ENCODE measurements around the gene EMILIN1. TPM values are rescaled to one million over a fixed set of nuclear protein-coding genes. Genes with fewer than 3 reads are reported as not detected.

The EMILIN1 gene
- total and polyA plus RNA-seq, 2 of the 8 experiments (the other 6 are each of a cell fraction or from before 2014, with no cell fraction given), result 1.9 to 3.0 TPM

- no peak for TF ChIP-seq HDAC6 (IDR thresholded peaks at IDR 0.05; ENCODE audit: low read depth, low read length)
- no peak for TF ChIP-seq SP4 (IDR thresholded peaks at IDR 0.05; ENCODE audit: low read length)
- no peak for TF ChIP-seq JUND (IDR thresholded peaks at IDR 0.05; ENCODE audit: low read length)
- TF ChIP-seq SIN3A (conservative IDR thresholded peaks at IDR 0.05 in 1 of 2, IDR thresholded peaks at IDR 0.05 in 1 of 2; ENCODE audit: low read depth in 1 of 2, low read length in 2 of 2), result no peak
- no peak for TF ChIP-seq EGR1 (IDR thresholded peaks at IDR 0.05; ENCODE audit: borderline replicate concordance, low read depth, low read length)
- TF ChIP-seq, protein P1, sequence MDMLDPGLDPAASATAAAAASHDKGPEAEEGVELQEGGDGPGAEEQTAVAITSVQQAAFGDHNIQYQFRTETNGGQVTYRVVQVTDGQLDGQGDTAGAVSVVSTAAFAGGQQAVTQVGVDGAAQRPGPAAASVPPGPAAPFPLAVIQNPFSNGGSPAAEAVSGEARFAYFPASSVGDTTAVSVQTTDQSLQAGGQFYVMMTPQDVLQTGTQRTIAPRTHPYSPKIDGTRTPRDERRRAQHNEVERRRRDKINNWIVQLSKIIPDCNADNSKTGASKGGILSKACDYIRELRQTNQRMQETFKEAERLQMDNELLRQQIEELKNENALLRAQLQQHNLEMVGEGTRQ (IDR thresholded peaks at IDR 0.05; ENCODE audit: low read length), result no peak
- no peak for TF ChIP-seq GABPA (IDR thresholded peaks at IDR 0.05; ENCODE audit: borderline replicate concordance, insufficient read depth, low read length)
- TF ChIP-seq SUZ12 (IDR thresholded peaks at IDR 0.05; ENCODE audit: low read length), result no peak
- peaks cover 5 to 8% of the 10 kb centered on the region in 2 experiments for H4K20me1 ChIP-seq (replicated peaks in 1 of 2; ENCODE audit: control insufficient read depth in 1 of 2, insufficient read depth in 2 of 2, low read length in 2 of 2)
- CTCF ChIA-PET (ENCODE audit: partially characterized antibody), result interaction anchor here (1.4 to 1.8 kb wide), 2 partner anchors 12 to 33 kb away, joined by 3 to 5 read pairs; no protein-coding TSS in a partner anchor
Observed at GRCh38 chr2:27065128-27065527, 13.3 kb upstream of the EMILIN1 start.

More at GRCh38 chr2:27065128-27065527, 13.3 kb upstream of the EMILIN1 start:
- no peaks in the 10 kb centered on the region for H3K27me3 ChIP-seq (replicated peaks in 1 of 4; ENCODE audit: control insufficient read depth in 3 of 4, extremely low read depth in 1 of 4, insufficient read depth in 3 of 4, low read length in 3 of 4)
- no peak overlapping the region for H2AFZ ChIP-seq (ENCODE audit: low read length)
- H2BK20ac ChIP-seq (ENCODE audit: low read length), result no peak overlapping the region
- H3K4ac ChIP-seq (replicated peaks; ENCODE audit: insufficient read length, low read depth, low read length), result no peak overlapping the region
- no peak overlapping the region for H2BK12ac ChIP-seq (ENCODE audit: low read depth, low read length)
- H3K4me1 ChIP-seq (replicated peaks in 1 of 4; ENCODE audit: control insufficient read depth in 3 of 4, insufficient read depth in 4 of 4, low read length in 3 of 4), result no peaks in the 10 kb centered on the region
- no peak overlapping the region for H3K4me2 ChIP-seq (ENCODE audit: insufficient read depth in 1 of 2, low read depth in 2 of 2, low read length in 2 of 2)
- no peak overlapping the region for H3K14ac ChIP-seq (ENCODE audit: insufficient read length)
- H3K4me3 ChIP-seq (ENCODE audit: extremely low read depth in 1 of 4, insufficient read depth in 2 of 4, low read depth in 3 of 4, low read length in 4 of 4), result no peak overlapping the region
- no peak for FAIRE-seq
- POLR2A ChIA-PET (ENCODE audit: partially characterized antibody), result interaction anchor here (0.7 to 19.3 kb wide), 6 partner anchors 2 to 82 kb away, joined by 3 to 441 read pairs (median 10); partner anchors contain the start of genes AGBL5, KHK and OST4
- no peak overlapping the region for H3K18ac ChIP-seq (ENCODE audit: extremely low read depth, low read length)
- no peak overlapping the region for H3K23ac ChIP-seq (ENCODE audit: insufficient read length)
- H2AK5ac ChIP-seq (ENCODE audit: low read depth, low read length), result no peak overlapping the region
- DNase-seq (ENCODE audit: low read depth in 1 of 2, low spot score in 2 of 2), result no peak
- no peak overlapping the region for H3K27ac ChIP-seq (ENCODE audit: low read depth, low read length)
- H4K5ac ChIP-seq (ENCODE audit: insufficient read length, low read depth, low read length), result no peak overlapping the region
- H3K9me3 ChIP-seq (ENCODE audit: insufficient read depth in 2 of 2, low read depth in 1 of 2, low read length in 1 of 2), result no peaks in the 10 kb centered on the region
- peaks cover 12 to 51% (median 18%) of the 10 kb centered on the region in 4 experiments; a peak in 7 of 8 replicates for H3K36me3 ChIP-seq (ENCODE audit: control insufficient read depth in 2 of 4, insufficient read depth in 4 of 4, low read length in 3 of 4)
- H4K91ac ChIP-seq (replicated peaks; ENCODE audit: insufficient read length, low read length), result no peak overlapping the region
- no peak overlapping the region for H2BK15ac ChIP-seq (ENCODE audit: low read length)
- peaks cover 9% of the 10 kb centered on the region; the same call in 1 of the 2 replicates for H3K79me1 ChIP-seq (ENCODE audit: low read depth, low read length)
- no peak overlapping the region for H2BK5ac ChIP-seq (ENCODE audit: low read depth, low read length)
- no peak overlapping the region for H3K56ac ChIP-seq (replicated peaks; ENCODE audit: insufficient read length, low read depth, low read length)
- WGBS, 2 experiments (ENCODE audit: extremely low coverage in 1 of 2, insufficient coverage in 1 of 2, insufficient read length in 1 of 2, insufficient replicate concordance in 2 of 2, low coverage in 1 of 2, low lambda C conversion rate in 2 of 2, missing lambda C conversion rate in 1 of 2), result 90% methylated on average over 3 of the region's 3 CpGs; no CpG with 5 or more reads in 1 of the 2 experiments
- H2BK120ac ChIP-seq (replicated peaks; ENCODE audit: low read depth, low read length), result no peak overlapping the region
- H3K23me2 ChIP-seq (ENCODE audit: low read depth, low read length), result no peaks in the 10 kb centered on the region
- no peak overlapping the region for H3K9ac ChIP-seq (replicated peaks in 1 of 4; ENCODE audit: extremely low read depth in 1 of 4, low read depth in 3 of 4, low read length in 3 of 4)
- no peak overlapping the region for H4K8ac ChIP-seq (ENCODE audit: extremely low read depth, insufficient read depth, low read length)
- H3K79me2 ChIP-seq (ENCODE audit: control insufficient read depth in 1 of 2, insufficient read depth in 2 of 2, low read length in 2 of 2), result peaks cover 0 to 1% of the 10 kb centered on the region in 2 experiments; a peak in 2 of 4 replicates

Data from H1 (cell line).